Gastrocnemius medialis (tissue), 4 donors: ENCODE data around the gene EEF1B2.

Experiments used
- POLR2A ChIP-seq, 2 donors: fragments of 450-650 bp; IDR thresholded peaks; one replicate each; pipeline ENCODE4 v1.6.1; 2017; ENCODE audit warnings: antibody characterized with exemption in 2 of 2, mild to moderate bottlenecking in 2 of 2, moderate library complexity in 2 of 2
- TF ChIP-seq, protein P1 (sequence below), 5 experiments: fragments of 450-650 bp in 3 of 5; fragments of 200-600 bp in 2 of 5; sonication (generic) in 2 of 5; IDR thresholded peaks in 4 of 5; conservative IDR thresholded peaks in 1 of 5; 1 replicate in 4 of 5; 2 replicates in 1 of 5; pipeline ENCODE4 v1.5.1; 2016 to 2019; ENCODE audit warnings: antibody characterized with exemption in 5 of 5, mild to moderate bottlenecking in 3 of 5, moderate library complexity in 3 of 5

GRCh38 chr2:206201075-206201848, 41.6 kb downstream of the EEF1B2 start:
- no peak for TF ChIP-seq POLR2A (IDR thresholded peaks at IDR 0.05)
- TF ChIP-seq, protein P1, sequence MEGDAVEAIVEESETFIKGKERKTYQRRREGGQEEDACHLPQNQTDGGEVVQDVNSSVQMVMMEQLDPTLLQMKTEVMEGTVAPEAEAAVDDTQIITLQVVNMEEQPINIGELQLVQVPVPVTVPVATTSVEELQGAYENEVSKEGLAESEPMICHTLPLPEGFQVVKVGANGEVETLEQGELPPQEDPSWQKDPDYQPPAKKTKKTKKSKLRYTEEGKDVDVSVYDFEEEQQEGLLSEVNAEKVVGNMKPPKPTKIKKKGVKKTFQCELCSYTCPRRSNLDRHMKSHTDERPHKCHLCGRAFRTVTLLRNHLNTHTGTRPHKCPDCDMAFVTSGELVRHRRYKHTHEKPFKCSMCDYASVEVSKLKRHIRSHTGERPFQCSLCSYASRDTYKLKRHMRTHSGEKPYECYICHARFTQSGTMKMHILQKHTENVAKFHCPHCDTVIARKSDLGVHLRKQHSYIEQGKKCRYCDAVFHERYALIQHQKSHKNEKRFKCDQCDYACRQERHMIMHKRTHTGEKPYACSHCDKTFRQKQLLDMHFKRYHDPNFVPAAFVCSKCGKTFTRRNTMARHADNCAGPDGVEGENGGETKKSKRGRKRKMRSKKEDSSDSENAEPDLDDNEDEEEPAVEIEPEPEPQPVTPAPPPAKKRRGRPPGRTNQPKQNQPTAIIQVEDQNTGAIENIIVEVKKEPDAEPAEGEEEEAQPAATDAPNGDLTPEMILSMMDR (IDR thresholded peaks at IDR 0.05 in 4 of 5, conservative IDR thresholded peaks at IDR 0.05 in 1 of 5): no peak
